Transverse colon (tissue), 3 donors: ENCODE data around the gene TAS1R1.

Experiments
- CTCF ChIP-seq, 5 experiments: fragments of 200-600 bp in 3 of 5; fragments of 450-650 bp in 2 of 5; sonication (generic) in 3 of 5; IDR thresholded peaks; 1 replicate in 2 of 5; 2 replicates in 3 of 5; pipeline ENCODE4 v1.5.1; 2016 to 2017; ENCODE audit warnings: antibody characterized with exemption in 5 of 5, inconsistent platforms in 3 of 5, mild to moderate bottlenecking in 2 of 5, moderate library complexity in 1 of 5
- EP300 ChIP-seq: sonication (generic); formaldehyde crosslinking; IDR thresholded peaks from one replicate; pipeline ENCODE4 v1.6.1; 2017; ENCODE audit warnings: antibody characterized with exemption, low read depth
- POLR2A ChIP-seq: fragments of 450-650 bp; IDR thresholded peaks from one replicate; pipeline ENCODE4 v1.6.1; 2016; ENCODE audit warnings: antibody characterized with exemption, mild to moderate bottlenecking, moderate library complexity

- no peak for TF ChIP-seq CTCF (IDR thresholded peaks at IDR 0.05)
- TF ChIP-seq EP300, result no peak
- no peak for TF ChIP-seq POLR2A
Measured at GRCh38 chr1:6521536-6521935, 33.6 kb upstream of the TAS1R1 start.
